HTERT RPE-1 (cell line): ENCODE data around the gene SEC16A.

Experiments used
- in situ Hi-C: fragments of 300-500 bp; cut with MboI; formaldehyde crosslinking; loops from 4 replicates; pipeline ENCODE4 v1.14.3; 2020; ENCODE audit warnings: low sequenced_read_pairs

Gene SEC16A

DNA sequence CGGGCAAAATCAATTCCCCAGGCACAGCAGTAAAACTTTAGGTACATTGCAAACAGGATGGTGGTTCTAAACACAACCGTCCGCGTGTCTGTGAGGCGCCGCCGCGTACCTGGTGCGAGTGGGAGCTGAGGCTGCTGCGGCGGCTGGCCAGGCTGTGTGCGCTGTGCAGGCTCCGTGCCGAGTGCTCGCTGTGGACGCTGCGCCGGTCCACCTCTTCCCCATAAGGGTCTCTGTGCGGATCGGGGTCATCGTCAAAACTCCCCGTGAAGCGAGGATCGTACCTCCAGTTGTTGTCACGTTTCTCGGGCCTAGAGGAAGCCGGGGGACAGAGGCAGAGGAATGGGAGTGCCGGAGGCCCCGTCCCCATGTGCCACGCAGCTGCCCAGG, 16.7 kb downstream of the SEC16A start:
- in situ Hi-C loops = no loop called here

DNA sequence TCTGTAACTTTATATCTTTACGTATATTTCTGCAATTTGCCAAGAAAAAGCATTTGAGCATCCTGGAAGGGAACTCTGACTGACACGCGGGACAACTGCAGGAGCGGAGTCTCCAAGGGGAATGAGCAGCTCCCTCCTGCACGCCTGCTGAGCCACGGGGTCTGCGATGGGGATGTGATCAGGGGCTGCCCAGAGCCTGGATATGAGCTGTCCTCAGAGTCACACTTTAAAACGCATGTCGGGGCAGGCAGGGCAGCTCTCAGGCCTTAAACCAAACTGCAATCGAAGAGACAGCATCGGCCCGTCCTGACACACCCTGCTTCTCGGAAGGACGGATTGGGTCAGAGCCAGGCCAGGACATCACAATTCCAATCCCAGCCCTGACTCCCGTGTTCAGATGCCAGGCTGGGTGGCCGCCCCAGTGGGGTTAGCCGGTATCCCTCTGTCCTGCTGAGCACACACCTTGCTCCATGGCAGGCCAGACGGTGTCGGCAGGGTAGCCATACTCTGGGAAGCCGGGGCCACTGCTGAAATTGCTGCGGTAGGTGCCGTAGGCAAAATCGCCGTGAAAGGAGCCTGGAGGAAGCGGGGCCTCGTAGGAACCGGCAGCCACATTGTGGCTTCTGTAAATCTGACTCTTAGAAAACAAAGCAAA, 17.2 kb downstream of the SEC16A start:
- in situ Hi-C loops = no loop called here

- in situ Hi-C loops = no loop called here
Measured at GRCh38 chr9:136464241-136464640, 18.6 kb downstream of the SEC16A start.

- in situ Hi-C loops = no loop called here
Measured at GRCh38 chr9:136463578-136463977, 19.3 kb downstream of the SEC16A start.

DNA sequence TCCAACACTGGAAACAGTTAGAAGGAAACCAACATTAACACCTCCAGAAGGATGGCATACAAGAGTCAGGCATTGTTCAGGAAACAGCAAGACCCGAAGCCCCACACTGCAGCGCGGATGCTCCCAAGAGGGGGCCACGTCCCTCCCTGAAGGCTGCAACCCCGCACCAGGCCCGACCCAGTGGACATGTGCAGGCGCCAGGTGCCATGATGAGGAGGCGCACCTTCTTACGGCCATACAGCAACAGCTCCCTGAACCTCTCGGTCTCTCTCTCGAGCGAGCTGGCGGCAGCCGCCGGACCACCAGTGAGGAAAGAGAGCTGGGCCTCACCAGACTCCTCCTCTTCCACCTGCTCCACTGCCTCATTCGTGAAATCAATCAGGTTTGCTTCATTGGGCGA, 20.2 kb downstream of the SEC16A start:
- in situ Hi-C loops = no loop called here

- in situ Hi-C loops = no loop called here
Measured at GRCh38 chr9:136460772-136461325, 22.0 kb downstream of the SEC16A start.

DNA sequence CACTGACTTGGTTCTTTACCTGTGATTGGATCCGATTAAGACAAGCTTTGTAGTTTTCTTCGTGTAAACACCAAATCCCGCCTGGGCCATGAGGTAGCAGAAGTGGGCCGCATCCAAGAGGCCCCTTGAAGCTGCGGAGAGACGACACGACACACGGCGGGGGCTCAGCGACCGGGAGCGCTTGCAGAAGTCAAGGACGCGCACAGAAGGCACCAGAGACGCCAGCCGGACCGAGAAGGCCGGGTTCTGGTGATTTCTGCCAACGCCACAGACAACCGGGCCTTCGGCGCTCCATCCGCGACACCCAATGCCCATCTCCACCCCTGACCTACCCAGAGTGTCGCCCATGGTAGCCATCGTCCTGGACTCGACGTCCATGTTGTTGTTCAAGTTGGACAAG, 23.4 kb downstream of the SEC16A start:
- in situ Hi-C loops = no loop called here

GRCh38 chr9:136457326-136457725, 25.5 kb downstream of the SEC16A start:
- in situ Hi-C loops = no loop called here

DNA sequence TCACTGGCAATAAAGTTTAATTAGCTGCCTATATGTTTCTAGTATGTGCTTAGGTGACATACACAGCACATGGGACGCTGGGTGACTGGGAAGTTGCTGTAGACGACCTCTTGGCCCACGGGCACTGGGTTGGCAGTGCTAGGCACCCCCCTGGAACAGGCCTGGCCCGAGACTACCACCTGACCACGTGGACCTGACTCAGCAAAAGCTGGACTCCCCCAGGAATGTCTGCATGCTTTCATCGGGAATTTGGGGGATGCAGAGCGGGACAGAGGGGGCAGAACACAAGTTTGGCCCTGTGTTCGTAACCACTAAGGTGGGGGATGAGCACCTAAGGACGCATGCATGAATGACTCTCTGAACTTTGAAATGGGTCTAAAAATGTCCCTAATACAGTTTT, 26.6 kb downstream of the SEC16A start:
- in situ Hi-C loops = no loop called here

GRCh38 chr9:136455043-136456002, 27.5 kb downstream of the SEC16A start:
- in situ Hi-C loops = no loop called here

DNA sequence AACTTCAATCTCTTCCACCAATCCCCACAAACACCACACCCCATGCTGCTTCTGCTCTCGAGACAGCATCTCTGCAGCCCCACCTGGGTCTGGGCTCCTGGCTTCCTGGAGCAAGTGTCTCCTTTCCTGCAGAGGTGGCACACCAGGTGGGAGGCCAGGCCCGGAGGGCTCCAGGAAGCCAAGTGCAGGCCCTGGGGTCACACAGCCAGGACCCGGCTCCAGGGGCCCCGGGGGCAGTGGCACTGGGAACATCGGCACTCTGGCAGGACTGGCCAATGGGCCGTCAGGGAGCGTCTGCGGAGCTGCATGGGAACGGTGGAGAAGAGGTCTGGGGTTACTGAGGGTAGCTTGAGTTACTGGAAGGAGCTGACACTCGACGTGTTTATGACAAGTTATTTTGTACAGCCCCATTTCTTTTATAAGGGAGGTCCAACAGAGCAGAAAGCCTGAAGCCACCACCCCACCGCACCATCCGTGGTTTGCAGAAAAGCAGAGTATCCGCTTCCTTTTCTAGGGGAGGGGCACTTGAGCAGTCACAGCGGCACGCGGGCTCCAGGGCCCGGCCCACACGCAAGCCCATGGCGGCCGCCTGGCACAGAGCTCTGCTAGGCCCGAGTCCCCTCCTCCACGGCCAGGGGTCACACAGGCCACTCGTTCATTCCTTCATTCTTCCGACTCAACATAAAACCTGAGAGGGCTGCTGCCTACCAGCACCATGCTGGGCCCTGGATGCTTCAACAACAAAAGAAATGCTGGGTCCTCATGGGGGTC, 28.6 kb downstream of the SEC16A start:
- in situ Hi-C loops = no loop called here

DNA sequence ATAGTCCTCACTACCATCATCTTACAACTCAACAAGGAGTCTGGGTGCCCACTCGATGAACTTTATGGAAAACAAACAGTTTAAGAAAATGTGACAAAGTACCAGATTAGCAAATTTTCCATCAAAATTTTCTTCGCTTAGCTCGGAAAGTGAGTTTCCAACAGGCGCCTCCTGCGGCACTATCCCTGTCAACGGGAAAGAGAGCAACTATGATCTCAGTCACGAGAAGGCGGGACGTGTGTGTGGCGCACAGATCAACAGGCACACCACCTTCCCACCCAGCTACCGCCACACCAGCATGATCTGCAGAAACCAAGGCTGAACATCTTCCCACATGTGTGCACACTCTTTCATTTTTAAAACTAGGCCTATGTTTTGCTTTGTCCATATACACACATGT, 29.5 kb downstream of the SEC16A start:
- in situ Hi-C loops = no loop called here

GRCh38 chr9:136451221-136451877, 31.5 kb downstream of the SEC16A start:
- in situ Hi-C loops = no loop called here

DNA sequence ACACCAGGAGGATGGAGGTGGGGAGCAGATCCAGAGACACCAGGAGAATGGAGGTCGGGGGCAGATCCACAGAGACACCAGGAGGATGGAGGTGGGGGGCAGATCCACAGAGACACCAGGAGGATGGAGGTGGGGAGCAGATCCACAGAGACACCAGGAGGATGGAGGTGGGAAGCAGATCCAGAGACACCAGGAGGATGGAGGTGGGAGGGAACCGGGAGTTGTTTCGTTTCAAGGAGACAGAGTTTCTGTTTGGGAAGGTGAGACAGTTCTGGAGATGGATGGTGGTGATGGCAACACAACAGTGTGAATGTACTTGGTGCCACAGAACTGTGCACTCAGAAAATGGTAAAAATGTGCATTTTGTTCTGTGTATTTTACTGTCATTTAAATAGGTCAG, 34.2 kb downstream of the SEC16A start:
- in situ Hi-C loops = no loop called here

GRCh38 chr9:136447173-136447778, 35.6 kb downstream of the SEC16A start:
- in situ Hi-C loops = no loop called here

DNA sequence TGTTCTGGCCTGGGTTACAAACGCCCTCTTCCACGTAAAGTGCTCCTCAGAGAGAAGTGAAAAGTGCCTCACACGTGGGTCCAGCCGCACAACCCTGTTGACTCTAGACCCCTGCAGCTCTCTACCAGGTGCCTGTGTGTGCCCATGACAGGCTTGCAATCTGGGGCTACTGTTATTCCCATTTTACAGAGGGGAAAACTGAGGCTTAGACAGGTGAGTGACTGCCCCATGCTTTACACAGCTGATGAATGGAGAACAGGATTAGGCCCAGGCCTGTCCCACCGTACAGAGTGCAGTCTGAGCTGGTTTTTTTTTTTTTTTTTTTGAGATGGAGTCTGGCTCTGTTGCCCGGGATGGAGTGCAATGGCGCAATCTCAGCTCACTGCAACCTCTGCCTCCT, 37.0 kb downstream of the SEC16A start:
- in situ Hi-C loops = no loop called here

GRCh38 chr9:136444102-136444501, 38.7 kb downstream of the SEC16A start:
- in situ Hi-C loops = no loop called here

GRCh38 chr9:136443687-136444086, 39.2 kb downstream of the SEC16A start:
- in situ Hi-C loops = no loop called here

DNA sequence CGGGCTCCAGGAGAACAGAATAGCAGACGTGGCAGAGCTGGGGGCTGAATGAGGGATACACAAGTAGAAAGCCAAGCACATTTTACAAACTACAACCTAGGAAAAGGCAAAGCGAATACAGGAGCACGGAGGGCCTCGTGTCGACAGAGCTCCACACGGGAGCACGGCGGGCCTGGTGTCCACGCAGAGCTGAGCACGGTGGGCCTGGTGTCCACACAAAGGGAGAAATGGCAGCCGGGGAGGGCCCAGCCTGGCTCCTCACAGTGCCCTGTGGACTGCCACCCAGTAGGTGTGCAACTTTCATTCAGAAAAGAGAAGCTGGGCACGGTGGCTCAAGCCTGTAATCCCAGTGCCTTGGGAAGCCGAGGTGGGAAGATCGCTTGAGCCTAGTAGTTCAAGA, 39.8 kb downstream of the SEC16A start:
- in situ Hi-C loops = no loop called here

GRCh38 chr9:136442265-136442664, 40.6 kb downstream of the SEC16A start:
- in situ Hi-C loops = no loop called here
